ENCODE results near the gene CELSR1. TPM values are rescaled to one million over a fixed set of nuclear protein-coding genes. Genes with fewer than 3 reads are reported as not detected.

Gene CELSR1
- total and polyA plus RNA-seq, 2 donors (not counting 1 experiment from before 2014, with no cell fraction given), result 30.2 to 34.8 TPM

DNA sequence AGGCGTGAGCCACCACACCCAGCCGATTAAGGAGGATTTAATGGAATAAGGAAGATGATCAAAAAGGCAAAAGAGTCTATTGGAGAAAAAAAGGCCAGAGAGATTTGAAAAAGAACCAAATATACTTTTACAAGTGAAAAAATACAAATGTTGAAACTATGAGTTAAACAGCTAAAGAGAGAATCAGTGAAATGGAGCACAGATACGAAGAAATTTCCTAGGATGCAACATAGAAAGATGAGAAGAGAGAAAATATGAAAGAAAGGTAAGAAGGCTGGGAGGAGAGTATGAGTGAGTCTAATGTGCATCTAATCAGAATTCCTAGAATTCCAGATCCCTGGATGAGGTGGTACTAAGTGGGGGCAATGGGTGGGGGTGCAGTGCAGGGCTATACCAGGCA lies 19.4 kb upstream of the CELSR1 start:
- Histone ChIP-seq H3K79me2 (ENCODE audit: control insufficient read depth, insufficient read depth, low read length) (peaks cover 3% of the 10 kb centered on the region), H3K9ac (ENCODE audit: low read length) (no peak overlapping the region), H3K4me3 (ENCODE audit: control extremely low read depth in 1 of 5, extremely low read depth in 1 of 5, insufficient read depth in 1 of 5, low read depth in 2 of 5, low read length in 4 of 5) (peak overlapping the region in 1 of 5 experiments; percentile 3), H3K4me1 (ENCODE audit: control insufficient read depth in 2 of 2, insufficient read depth in 2 of 2, low read length in 2 of 2) (peaks cover 0 to 1% of the 10 kb centered on the region in 2 donors), H3K27ac (ENCODE audit: low read length in 2 of 2) (no peak overlapping the region), H3K9me3 (ENCODE audit: control extremely low read depth in 1 of 3, control insufficient read depth in 2 of 3, insufficient read depth in 1 of 3, low read length in 2 of 3) (peaks cover 0 to 33% (median 15%) of the 10 kb centered on the region in 3 donors), H4K20me1 (ENCODE audit: control insufficient read depth, insufficient read depth, low read length, poor library complexity, severe bottlenecking) (no peaks in the 10 kb centered on the region), H3K36me3 (replicated peaks in 1 of 2; ENCODE audit: control extremely low read depth in 1 of 2, control insufficient read depth in 1 of 2, extremely low read depth in 1 of 2, insufficient read depth in 2 of 2, low read length in 1 of 2) (no peaks in the 10 kb centered on the region), H3K4me2 (replicated peaks; ENCODE audit: low read depth, low read length, poor library complexity, severe bottlenecking) (no peak overlapping the region), H3K27me3 (replicated peaks in 1 of 4; ENCODE audit: control extremely low read depth in 1 of 4, control insufficient read depth in 3 of 4, insufficient read depth in 4 of 4, low read length in 3 of 4) (peaks cover 0 to 17% (median 3%) of the 10 kb centered on the region in 4 experiments), H2AFZ (ENCODE audit: insufficient read depth, low read depth, low read length, poor library complexity, severe bottlenecking) (no peak overlapping the region)
- no peak overlapping the region for H3K27ac Mint-ChIP-seq
- no CpG with 5 or more reads among the region's 3 CpGs for WGBS (ENCODE audit: insufficient coverage)
- ATAC-seq (ENCODE audit: low read depth), result no peak
- H3K9me3 Mint-ChIP-seq (ENCODE audit: insufficient read depth), result peaks cover 3% of the 10 kb centered on the region
- H3K27me3 Mint-ChIP-seq, result peaks cover 23% of the 10 kb centered on the region
- no peak for TF ChIP-seq EZH2 (IDR thresholded peaks at IDR 0.05; ENCODE audit: borderline replicate concordance, insufficient read depth, low read depth, low read length, poor library complexity, severe bottlenecking)
- no peak for TF ChIP-seq CTCF (IDR thresholded peaks at IDR 0.05)
- intact Hi-C loops (cut with micrococcal nuclease), result no loop called here
- CTCF ChIA-PET, result no interaction called here
- POLR2A ChIA-PET, result no interaction called here
- no peak overlapping the region for H3K4me3 Mint-ChIP-seq
- H3K4me1 Mint-ChIP-seq, result peaks cover 4% of the 10 kb centered on the region
- DNase-seq, result no peak

- CTCF ChIA-PET, result interaction anchor here (1.5 to 2.4 kb wide), 2 partner anchors 10 to 11 kb away, joined by 8 to 12 read pairs; no protein-coding TSS in a partner anchor
- H3K27me3 ChIP-seq (replicated peaks in 1 of 4; ENCODE audit: control extremely low read depth in 1 of 4, control insufficient read depth in 3 of 4, insufficient read depth in 4 of 4, low read length in 3 of 4), result peaks cover 0 to 22% (median 11%) of the 10 kb centered on the region in 4 experiments
These were observed 15.8 kb upstream of the CELSR1 start for GRCh38 chr22:46553189-46553588.

More at GRCh38 chr22:46553189-46553588, 15.8 kb upstream of the CELSR1 start:
- Histone ChIP-seq H3K9me3 (ENCODE audit: control extremely low read depth in 1 of 3, control insufficient read depth in 2 of 3, insufficient read depth in 1 of 3, low read length in 2 of 3) (peaks cover 0 to 37% (median 15%) of the 10 kb centered on the region in 3 donors), H2AFZ (ENCODE audit: insufficient read depth, low read depth, low read length, poor library complexity, severe bottlenecking) (no peak overlapping the region), H3K4me3 (ENCODE audit: control extremely low read depth in 1 of 5, extremely low read depth in 1 of 5, insufficient read depth in 1 of 5, low read depth in 2 of 5, low read length in 4 of 5) (no peak overlapping the region), H3K79me2 (ENCODE audit: control insufficient read depth, insufficient read depth, low read length) (no peaks in the 10 kb centered on the region), H3K36me3 (replicated peaks in 1 of 2; ENCODE audit: control extremely low read depth in 1 of 2, control insufficient read depth in 1 of 2, extremely low read depth in 1 of 2, insufficient read depth in 2 of 2, low read length in 1 of 2) (no peaks in the 10 kb centered on the region), H4K20me1 (ENCODE audit: control insufficient read depth, insufficient read depth, low read length, poor library complexity, severe bottlenecking) (no peaks in the 10 kb centered on the region), H3K27ac (ENCODE audit: low read length in 2 of 2) (no peak overlapping the region), H3K4me1 (ENCODE audit: control insufficient read depth in 2 of 2, insufficient read depth in 2 of 2, low read length in 2 of 2) (no peaks in the 10 kb centered on the region), H3K9ac (ENCODE audit: low read length) (no peak overlapping the region), H3K4me2 (replicated peaks; ENCODE audit: low read depth, low read length, poor library complexity, severe bottlenecking) (no peak overlapping the region)
- DNase-seq (no peak), ATAC-seq (ENCODE audit: low read depth) (no peak)
- TF ChIP-seq EZH2 (IDR thresholded peaks at IDR 0.05; ENCODE audit: borderline replicate concordance, insufficient read depth, low read depth, low read length, poor library complexity, severe bottlenecking), result no peak
- TF ChIP-seq CTCF (IDR thresholded peaks at IDR 0.05), result no peak
- POLR2A ChIA-PET, result no interaction called here
- H3K4me3 Mint-ChIP-seq, result no peak overlapping the region
- H3K27ac Mint-ChIP-seq, result no peak overlapping the region
- H3K4me1 Mint-ChIP-seq, result no peaks in the 10 kb centered on the region
- H3K9me3 Mint-ChIP-seq (ENCODE audit: insufficient read depth), result peaks cover 3% of the 10 kb centered on the region
- intact Hi-C loops (cut with micrococcal nuclease), result no loop called here
- WGBS (ENCODE audit: insufficient coverage), result 100% methylated on average over 3 of the region's 4 CpGs
- peaks cover 35% of the 10 kb centered on the region for H3K27me3 Mint-ChIP-seq
